SK-N-SH (cell line): ENCODE data around the gene TTLL1. TPM values are rescaled to one million over a fixed set of nuclear protein-coding genes. Genes with fewer than 3 reads are reported as not detected.

ENCODE experiments used
- CTCF ChIA-PET: fragments of 300-600, 350-600 bp; formaldehyde crosslinking; extraction: SDS; loops from one replicate; lab custom pipeline; 2021; lab: Yijun Ruan, JAX
- POLR2A ChIA-PET: fragments of 350-600 bp; sonication (Branson Sonifier 250); formaldehyde crosslinking; extraction: SDS; loops from one replicate; lab custom pipeline; 2020; ENCODE audit warnings: antibody characterized with exemption, inconsistent platforms; lab: Yijun Ruan, JAX
- DNase-seq: peaks from one replicate; pipeline ENCODE4 v3.0.0; 2012
- H2AFZ ChIP-seq: fragments of 200-600 bp; sonication (generic); 2 replicates; pipeline ENCODE4 v1.8.1; 2016; ENCODE audit warnings: antibody characterized with exemption, mild to moderate bottlenecking, low read depth
- H3F3A ChIP-seq: fragments of 200-600 bp; sonication (generic); replicated peaks from 2 replicates; pipeline ENCODE3; 2016; ENCODE audit warnings: antibody characterized with exemption, mild to moderate bottlenecking; ENCODE audit not compliant: insufficient read depth
- H3K27ac ChIP-seq, 2 experiments: fragments of 200-500 bp in 1 of 2; fragments of 200-600 bp in 1 of 2; sonication (Bioruptor generic) in 1 of 2; sonication (generic), shearing (Covaris generic) in 1 of 2; 2 replicates each; pipeline versions ENCODE4 v1.5.1 to v1.6.1; 2014 to 2016; ENCODE audit warnings: low read depth in 2 of 2, inconsistent platforms in 1 of 2, low read length in 1 of 2, mild to moderate bottlenecking in 1 of 2, mixed read lengths in 1 of 2
- H3K27me3 ChIP-seq: fragments of 200-600 bp; sonication (generic), shearing (Covaris generic); 2 replicates; pipeline ENCODE4 v1.6.1; 2016; ENCODE audit warnings: mixed run types; ENCODE audit not compliant: insufficient read depth
- H3K36me3 ChIP-seq, 2 experiments: fragments of 200-500 bp in 1 of 2; fragments of 200-600 bp in 1 of 2; sonication (Bioruptor generic) in 1 of 2; sonication (generic) in 1 of 2; replicated peaks in 1 of 2; 2 replicates each; pipeline versions ENCODE3 to v1.5.1; 2014 to 2016; ENCODE audit warnings: low read length in 1 of 2, mild to moderate bottlenecking in 1 of 2; ENCODE audit not compliant: insufficient read depth in 2 of 2, control insufficient read depth in 1 of 2
- H3K4me1 ChIP-seq, 2 experiments: fragments of 200-500 bp in 1 of 2; fragments of 200-600 bp in 1 of 2; sonication (Bioruptor generic) in 1 of 2; sonication (generic), shearing (Covaris generic) in 1 of 2; 2 replicates each; pipeline versions ENCODE4 v1.5.1 to v1.6.1; 2014 to 2016; ENCODE audit warnings: low read depth in 1 of 2, low read length in 1 of 2, mixed run types in 1 of 2; ENCODE audit not compliant: insufficient read depth in 2 of 2, control insufficient read depth in 1 of 2
- H3K4me2 ChIP-seq: fragments of 200-600 bp; sonication (generic), shearing (Covaris generic); 2 replicates; pipeline ENCODE4 v1.6.1; 2017; ENCODE audit warnings: mixed run types
- H3K4me3 ChIP-seq, 2 experiments: fragments of 200-500 bp in 1 of 2; fragments of 200-600 bp in 1 of 2; sonication (Bioruptor generic) in 1 of 2; sonication (generic), shearing (Covaris generic) in 1 of 2; 2 replicates each; pipeline versions ENCODE4 v1.5.1 to v1.8.1; 2014 to 2016; ENCODE audit warnings: low read depth in 2 of 2, inconsistent platforms in 1 of 2, low read length in 1 of 2, mild to moderate bottlenecking in 1 of 2, mixed read lengths in 1 of 2, moderate library complexity in 1 of 2
- H3K79me2 ChIP-seq: fragments of 200-600 bp; sonication (generic); 2 replicates; pipeline ENCODE4 v1.8.1; 2017; ENCODE audit warnings: mild to moderate bottlenecking; ENCODE audit not compliant: insufficient read depth
- H3K9ac ChIP-seq: fragments of 200-600 bp; sonication (generic); 2 replicates; pipeline ENCODE4 v1.6.1; 2017; ENCODE audit warnings: mixed run types
- H3K9me2 ChIP-seq: fragments of 200-600 bp; sonication (generic); 2 replicates; pipeline ENCODE4 v1.6.1; 2017; ENCODE audit warnings: mixed run types
- H3K9me3 ChIP-seq: fragments of 200-600 bp; sonication (generic); 2 replicates; pipeline ENCODE4 v1.6.1; 2017; ENCODE audit warnings: mixed run types, mild to moderate bottlenecking, moderate library complexity
- H4K20me1 ChIP-seq: fragments of 200-600 bp; sonication (generic); 2 replicates; pipeline ENCODE4 v1.6.1; 2017; ENCODE audit warnings: mild to moderate bottlenecking, mixed run types; ENCODE audit not compliant: insufficient read depth
- ELF1 ChIP-seq: IDR thresholded peaks from 2 replicates; pipeline ENCODE4 v1.4.0; 2012
- EP300 ChIP-seq, 2 experiments: IDR thresholded peaks; 2 replicates each; pipeline versions ENCODE4 v1.4.0 to v1.6.1; 2012; ENCODE audit warnings: borderline replicate concordance in 1 of 2, low read depth in 1 of 2, low read length in 1 of 2
- FOXJ3 ChIP-seq: sonication (generic); formaldehyde crosslinking; IDR thresholded peaks from 2 replicates; pipeline ENCODE4 v1.5.1; 2020; ENCODE audit warnings: mild to moderate bottlenecking, missing genetic modification reagents
- FOXM1 ChIP-seq: IDR thresholded peaks from 2 replicates; pipeline ENCODE4 v1.4.0; 2012; ENCODE audit warnings: low read depth, mild to moderate bottlenecking
- GABPA ChIP-seq: IDR thresholded peaks from 2 replicates; pipeline ENCODE4 v1.4.0; 2012; ENCODE audit warnings: low read depth, mild to moderate bottlenecking
- MEF2A ChIP-seq: IDR thresholded peaks from 2 replicates; pipeline ENCODE4 v1.4.0; 2012; ENCODE audit warnings: low read depth, borderline replicate concordance
- MXI1 ChIP-seq: IDR thresholded peaks from 2 replicates; pipeline ENCODE4 v1.6.1; 2012; ENCODE audit warnings: mild to moderate bottlenecking, low read depth, low read length, improper control_type of control experiment
- NFIC ChIP-seq: IDR thresholded peaks from 2 replicates; pipeline ENCODE4 v1.4.0; 2012; ENCODE audit warnings: borderline replicate concordance
- NRF1 ChIP-seq: IDR thresholded peaks from 2 replicates; pipeline ENCODE4 v1.6.1; 2012; ENCODE audit warnings: low read depth, mild to moderate bottlenecking, low read length
- POLR2AphosphoS5 ChIP-seq: IDR thresholded peaks from 2 replicates; pipeline ENCODE4 v1.6.1; 2012; ENCODE audit warnings: low read depth, low read length
- RCOR1 ChIP-seq: fragments of 150-350 bp; IDR thresholded peaks from 2 replicates; pipeline ENCODE4 v1.6.1; 2017; ENCODE audit warnings: antibody characterized with exemption, low read length
- RFX5 ChIP-seq: IDR thresholded peaks from 2 replicates; pipeline ENCODE4 v1.6.1; 2012; ENCODE audit warnings: mild to moderate bottlenecking, improper control_type of control experiment, low read length
- SIN3A ChIP-seq: IDR thresholded peaks from 2 replicates; pipeline ENCODE4 v1.6.1; 2012; ENCODE audit warnings: low read depth, mild to moderate bottlenecking, low read length, moderate library complexity, borderline replicate concordance
- YY1 ChIP-seq: IDR thresholded peaks from 2 replicates; pipeline ENCODE4 v1.4.0; 2012; ENCODE audit warnings: low read depth, mild to moderate bottlenecking
- WGBS: methylation state at CpG from one replicate; pipeline ENCODE4 v1.1.6; 2017; ENCODE audit warnings: low lambda C conversion rate; 5-methylcytosine and 5-hydroxymethylcytosine counted together
- polyA plus RNA-seq, 3 experiments: library from polyadenylated mRNA; depleted of rRNA; stranded (reverse); fragments of >200 nt; gene quantifications; 2 replicates each; pipeline ENCODE4 v1.2.3, GENCODE V29; 2012
- TF ChIP-seq, protein P1 (sequence below): fragments of 200-600 bp; sonication (generic); IDR thresholded peaks from 2 replicates; pipeline ENCODE4 v1.6.1; 2017; ENCODE audit warnings: antibody characterized with exemption, mild to moderate bottlenecking, moderate library complexity
- TF ChIP-seq, protein P2 (sequence below): fragments of 150-350 bp; IDR thresholded peaks from 2 replicates; pipeline ENCODE4 v1.6.1; 2017; ENCODE audit warnings: antibody characterized with exemption, low read length, low read depth, borderline replicate concordance
- TF ChIP-seq, protein P3 (sequence below): IDR thresholded peaks from 2 replicates; pipeline ENCODE4 v1.6.1; 2012; ENCODE audit warnings: mild to moderate bottlenecking, low read depth, low read length, moderate library complexity
- TF ChIP-seq, protein P4 (sequence below): IDR thresholded peaks from 2 replicates; pipeline ENCODE4; 2012

The TTLL1 gene
- polyA plus RNA-seq, 1 of the 3 experiments (the other 2 are of a cell fraction): 14.0 TPM

DNA sequence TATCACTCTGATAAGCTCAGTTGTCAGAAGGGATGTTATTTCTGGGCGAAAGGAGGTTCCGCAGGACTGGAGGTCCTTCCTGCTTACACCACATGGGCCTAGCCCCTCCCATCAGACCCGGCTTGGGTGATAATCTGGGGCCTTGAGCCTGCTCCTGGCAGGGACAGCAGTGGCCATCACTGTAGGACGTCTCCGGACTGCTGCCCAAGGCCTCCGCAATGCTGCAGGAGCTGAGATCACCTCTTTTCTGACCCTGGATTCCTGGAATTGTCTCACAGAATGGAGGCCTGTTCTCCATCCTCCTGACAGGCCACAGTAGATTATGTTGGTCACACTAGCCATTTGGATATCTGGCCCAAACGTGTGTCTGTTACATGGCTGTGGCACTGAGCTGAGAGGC is 12.1 kb upstream of the TTLL1 start:
- Histone ChIP-seq H3K4me3 (no peak overlapping the region), H2AFZ (no peak overlapping the region), H3K4me2 (no peak overlapping the region), H3F3A (no peaks in the 10 kb centered on the region)
- POLR2A ChIA-PET: no interaction called here
- no peak for TF ChIP-seq MEF2A
- no peak for TF ChIP-seq RFX5
- TF ChIP-seq EP300 (IDR thresholded peaks at IDR 0.05; ENCODE audit: borderline replicate concordance in 1 of 2, low read depth in 1 of 2, low read length in 1 of 2): peak in 1 of 2 experiments; percentile 43; a peak in 1 of 4 replicates
- no peak for TF ChIP-seq ELF1
- TF ChIP-seq RCOR1: 0 out of 2 replicates have a peak, but pooled peaks have one; percentile 26
- TF ChIP-seq, all 33 proteins: peak for 2
- Histone ChIP-seq H3K9ac (no peak overlapping the region), H3K9me3 (no peaks in the 10 kb centered on the region), H3K79me2 (no peaks in the 10 kb centered on the region), H3K4me1 (peaks cover 0 to 9% of the 10 kb centered on the region in 2 experiments; a peak in 1 of 4 replicates), H3K36me3 (no peaks in the 10 kb centered on the region), H3K27me3 (no peaks in the 10 kb centered on the region), H3K9me2 (no peaks in the 10 kb centered on the region), H4K20me1 (no peaks in the 10 kb centered on the region), H3K27ac (peak overlapping the region in 1 of 2 experiments; percentile 60; a peak in 1 of 4 replicates)
- WGBS: no CpG with 5 or more reads among the region's 7 CpGs
- peak; percentile 31 for DNase-seq
- CTCF ChIA-PET: interaction anchor here (1.5 kb wide), 1 partner anchor 9 kb away, joined by 5 read pairs; the partner anchor contains the start of gene BIK

DNA sequence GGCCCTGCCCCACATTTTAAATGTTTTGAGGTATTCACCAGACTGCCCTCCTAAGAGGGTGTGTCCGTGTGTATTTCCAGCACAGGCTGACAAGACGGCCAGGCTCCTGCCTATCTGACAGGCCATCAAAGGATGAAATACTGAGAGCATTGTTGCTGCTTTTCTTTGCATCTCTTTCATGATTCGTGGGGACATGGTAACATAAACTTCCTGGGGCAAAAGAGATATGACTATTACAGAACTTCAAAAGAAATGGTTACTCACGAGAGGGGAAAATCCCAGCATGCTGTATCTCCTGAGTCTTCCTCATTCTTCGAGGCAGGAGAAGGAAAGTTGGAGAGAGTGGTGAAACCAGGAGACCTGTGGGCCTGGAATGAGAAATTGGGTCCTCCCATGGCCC is 11.0 kb upstream of the TTLL1 start:
- H3K79me2 ChIP-seq: no peaks in the 10 kb centered on the region
- H3K9me2 ChIP-seq: no peaks in the 10 kb centered on the region
- no peak overlapping the region for H3K9ac ChIP-seq
- TF ChIP-seq, protein P1, sequence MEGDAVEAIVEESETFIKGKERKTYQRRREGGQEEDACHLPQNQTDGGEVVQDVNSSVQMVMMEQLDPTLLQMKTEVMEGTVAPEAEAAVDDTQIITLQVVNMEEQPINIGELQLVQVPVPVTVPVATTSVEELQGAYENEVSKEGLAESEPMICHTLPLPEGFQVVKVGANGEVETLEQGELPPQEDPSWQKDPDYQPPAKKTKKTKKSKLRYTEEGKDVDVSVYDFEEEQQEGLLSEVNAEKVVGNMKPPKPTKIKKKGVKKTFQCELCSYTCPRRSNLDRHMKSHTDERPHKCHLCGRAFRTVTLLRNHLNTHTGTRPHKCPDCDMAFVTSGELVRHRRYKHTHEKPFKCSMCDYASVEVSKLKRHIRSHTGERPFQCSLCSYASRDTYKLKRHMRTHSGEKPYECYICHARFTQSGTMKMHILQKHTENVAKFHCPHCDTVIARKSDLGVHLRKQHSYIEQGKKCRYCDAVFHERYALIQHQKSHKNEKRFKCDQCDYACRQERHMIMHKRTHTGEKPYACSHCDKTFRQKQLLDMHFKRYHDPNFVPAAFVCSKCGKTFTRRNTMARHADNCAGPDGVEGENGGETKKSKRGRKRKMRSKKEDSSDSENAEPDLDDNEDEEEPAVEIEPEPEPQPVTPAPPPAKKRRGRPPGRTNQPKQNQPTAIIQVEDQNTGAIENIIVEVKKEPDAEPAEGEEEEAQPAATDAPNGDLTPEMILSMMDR: no peak
- no peak for TF ChIP-seq RCOR1
- TF ChIP-seq, protein P2, sequence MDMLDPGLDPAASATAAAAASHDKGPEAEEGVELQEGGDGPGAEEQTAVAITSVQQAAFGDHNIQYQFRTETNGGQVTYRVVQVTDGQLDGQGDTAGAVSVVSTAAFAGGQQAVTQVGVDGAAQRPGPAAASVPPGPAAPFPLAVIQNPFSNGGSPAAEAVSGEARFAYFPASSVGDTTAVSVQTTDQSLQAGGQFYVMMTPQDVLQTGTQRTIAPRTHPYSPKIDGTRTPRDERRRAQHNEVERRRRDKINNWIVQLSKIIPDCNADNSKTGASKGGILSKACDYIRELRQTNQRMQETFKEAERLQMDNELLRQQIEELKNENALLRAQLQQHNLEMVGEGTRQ: no peak
- TF ChIP-seq FOXJ3: no peak
- TF ChIP-seq NRF1: no peak
- TF ChIP-seq, protein P3, sequence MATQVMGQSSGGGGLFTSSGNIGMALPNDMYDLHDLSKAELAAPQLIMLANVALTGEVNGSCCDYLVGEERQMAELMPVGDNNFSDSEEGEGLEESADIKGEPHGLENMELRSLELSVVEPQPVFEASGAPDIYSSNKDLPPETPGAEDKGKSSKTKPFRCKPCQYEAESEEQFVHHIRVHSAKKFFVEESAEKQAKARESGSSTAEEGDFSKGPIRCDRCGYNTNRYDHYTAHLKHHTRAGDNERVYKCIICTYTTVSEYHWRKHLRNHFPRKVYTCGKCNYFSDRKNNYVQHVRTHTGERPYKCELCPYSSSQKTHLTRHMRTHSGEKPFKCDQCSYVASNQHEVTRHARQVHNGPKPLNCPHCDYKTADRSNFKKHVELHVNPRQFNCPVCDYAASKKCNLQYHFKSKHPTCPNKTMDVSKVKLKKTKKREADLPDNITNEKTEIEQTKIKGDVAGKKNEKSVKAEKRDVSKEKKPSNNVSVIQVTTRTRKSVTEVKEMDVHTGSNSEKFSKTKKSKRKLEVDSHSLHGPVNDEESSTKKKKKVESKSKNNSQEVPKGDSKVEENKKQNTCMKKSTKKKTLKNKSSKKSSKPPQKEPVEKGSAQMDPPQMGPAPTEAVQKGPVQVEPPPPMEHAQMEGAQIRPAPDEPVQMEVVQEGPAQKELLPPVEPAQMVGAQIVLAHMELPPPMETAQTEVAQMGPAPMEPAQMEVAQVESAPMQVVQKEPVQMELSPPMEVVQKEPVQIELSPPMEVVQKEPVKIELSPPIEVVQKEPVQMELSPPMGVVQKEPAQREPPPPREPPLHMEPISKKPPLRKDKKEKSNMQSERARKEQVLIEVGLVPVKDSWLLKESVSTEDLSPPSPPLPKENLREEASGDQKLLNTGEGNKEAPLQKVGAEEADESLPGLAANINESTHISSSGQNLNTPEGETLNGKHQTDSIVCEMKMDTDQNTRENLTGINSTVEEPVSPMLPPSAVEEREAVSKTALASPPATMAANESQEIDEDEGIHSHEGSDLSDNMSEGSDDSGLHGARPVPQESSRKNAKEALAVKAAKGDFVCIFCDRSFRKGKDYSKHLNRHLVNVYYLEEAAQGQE: no peak
- TF ChIP-seq, protein P4, sequence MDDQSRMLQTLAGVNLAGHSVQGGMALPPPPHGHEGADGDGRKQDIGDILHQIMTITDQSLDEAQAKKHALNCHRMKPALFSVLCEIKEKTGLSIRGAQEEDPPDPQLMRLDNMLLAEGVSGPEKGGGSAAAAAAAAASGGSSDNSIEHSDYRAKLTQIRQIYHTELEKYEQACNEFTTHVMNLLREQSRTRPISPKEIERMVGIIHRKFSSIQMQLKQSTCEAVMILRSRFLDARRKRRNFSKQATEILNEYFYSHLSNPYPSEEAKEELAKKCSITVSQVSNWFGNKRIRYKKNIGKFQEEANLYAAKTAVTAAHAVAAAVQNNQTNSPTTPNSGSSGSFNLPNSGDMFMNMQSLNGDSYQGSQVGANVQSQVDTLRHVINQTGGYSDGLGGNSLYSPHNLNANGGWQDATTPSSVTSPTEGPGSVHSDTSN: no peak
- no peak for TF ChIP-seq EP300 (IDR thresholded peaks at IDR 0.05; ENCODE audit: borderline replicate concordance in 1 of 2, low read depth in 1 of 2, low read length in 1 of 2)
- TF ChIP-seq RFX5: no peak
- no peak for TF ChIP-seq POLR2AphosphoS5
- TF ChIP-seq GABPA: no peak
- TF ChIP-seq YY1: no peak
- TF ChIP-seq FOXM1: no peak
- no peak for TF ChIP-seq NFIC
- TF ChIP-seq ELF1: no peak
- no peak for TF ChIP-seq SIN3A
- TF ChIP-seq MXI1: no peak
- no peaks in the 10 kb centered on the region for H3K27me3 ChIP-seq
- no peaks in the 10 kb centered on the region for H3K9me3 ChIP-seq
- no peaks in the 10 kb centered on the region for H3F3A ChIP-seq
- H3K27ac ChIP-seq: no peak overlapping the region; a peak in 1 of 4 replicates
- 34% methylated on average over 5 of the region's 5 CpGs for WGBS
- ChIA-PET CTCF (no interaction called here), POLR2A (no interaction called here)
- H3K36me3 ChIP-seq: no peaks in the 10 kb centered on the region
- no peak overlapping the region for H2AFZ ChIP-seq
- H3K4me1 ChIP-seq: peaks cover 0 to 9% of the 10 kb centered on the region in 2 experiments; a peak in 1 of 4 replicates
- no peak for DNase-seq
- H3K4me3 ChIP-seq: no peak overlapping the region
- no peak overlapping the region for H3K4me2 ChIP-seq
- H4K20me1 ChIP-seq: no peaks in the 10 kb centered on the region
